Occipital lobe (tissue), 2 donors: ENCODE results near the gene LPIN1. TPM values are rescaled to one million over a fixed set of nuclear protein-coding genes. Genes with fewer than 3 reads are reported as not detected.
"Not testable (repeated sequence)": the region's sequence is repeated elsewhere in the genome, so short reads cannot be mapped to it uniquely, and the experiment has no call there.

Source experiments
- DNase-seq: peaks from one replicate; lab custom pipeline; 2025; lab: John Stamatoyannopoulos, UW
- total RNA-seq: library from RNA; depleted of rRNA; stranded (reverse); fragments of >200 nt; gene quantifications from one replicate; pipeline ENCODE4 v1.2.3, GENCODE V29; 2014

The LPIN1 gene
- total RNA-seq, 1 donor from 2014 or later: 26.7 TPM

- no peak for DNase-seq
Measured at GRCh38 chr2:11744631-11745394, 1.6 kb upstream of the LPIN1 start.

DNA sequence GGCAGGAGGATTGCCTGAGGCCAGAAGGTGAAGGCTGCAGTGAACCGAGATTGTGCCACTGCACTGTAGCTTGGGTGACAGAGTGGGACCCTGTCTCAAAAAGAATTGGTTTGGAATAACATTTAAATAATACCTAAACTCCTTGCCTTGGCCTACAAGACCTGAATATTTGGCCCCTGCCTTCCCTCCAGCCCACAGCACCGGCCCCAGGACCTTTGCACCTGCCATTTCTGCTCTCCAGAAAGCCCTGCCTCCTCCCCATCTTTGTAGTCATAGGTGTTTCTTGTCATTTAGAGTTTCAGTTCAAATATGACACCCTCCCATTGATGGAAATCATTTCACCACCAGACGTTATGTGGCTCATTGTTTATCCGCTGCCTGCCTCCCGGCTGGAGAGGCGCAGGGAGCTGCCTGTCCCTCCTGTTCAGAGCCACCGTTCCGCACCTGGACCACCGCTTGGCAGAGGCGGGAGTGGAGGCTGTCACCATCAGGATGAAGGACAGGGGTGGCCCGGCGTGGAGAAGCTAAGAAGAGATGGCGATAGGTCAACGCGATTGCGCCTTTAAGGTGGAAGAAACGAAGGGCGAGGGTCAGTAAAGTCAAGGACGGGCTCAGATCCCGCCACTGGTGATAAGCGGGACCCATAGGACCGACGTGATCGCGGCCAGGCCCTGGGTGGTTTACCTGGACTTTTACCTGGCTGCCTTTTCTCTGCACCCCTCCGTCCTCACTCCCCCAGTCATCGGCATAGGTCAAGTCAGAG lies 638 bp upstream of the LPIN1 start:
- no peak for DNase-seq

DNA sequence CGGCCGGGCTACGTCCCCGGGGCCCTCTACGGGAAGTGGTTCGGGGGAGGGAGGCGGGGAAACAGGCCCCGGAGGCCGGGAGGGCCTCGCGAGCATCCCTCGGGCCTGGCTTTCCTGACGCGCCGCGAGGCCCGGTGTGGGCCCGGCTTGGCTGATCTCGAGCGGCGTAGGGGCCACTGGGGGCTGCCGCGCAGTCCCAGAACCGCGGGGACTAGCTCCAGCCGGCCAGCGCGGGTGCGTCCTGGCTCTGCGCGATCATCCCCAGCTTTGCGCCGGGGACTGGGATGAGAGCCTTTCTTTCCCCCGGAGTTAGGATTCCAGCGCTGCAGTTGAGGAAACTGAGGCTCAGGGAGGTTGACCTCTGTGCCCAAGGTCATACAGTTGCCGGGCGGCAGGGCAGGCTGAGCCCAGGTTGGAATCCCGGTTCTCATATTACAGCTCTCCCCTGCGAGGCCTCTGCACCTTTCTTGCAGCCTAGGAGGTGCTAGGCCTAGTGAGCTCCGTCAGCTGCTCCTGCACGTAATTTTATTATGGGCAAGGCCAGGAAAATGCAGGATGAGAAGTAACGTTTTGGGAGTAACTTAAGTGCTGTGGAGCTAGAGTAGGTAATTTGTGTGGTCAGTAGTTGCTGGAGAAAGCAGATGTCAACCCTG lies 501 bp downstream of the LPIN1 start:
- DNase-seq: no peak

DNA sequence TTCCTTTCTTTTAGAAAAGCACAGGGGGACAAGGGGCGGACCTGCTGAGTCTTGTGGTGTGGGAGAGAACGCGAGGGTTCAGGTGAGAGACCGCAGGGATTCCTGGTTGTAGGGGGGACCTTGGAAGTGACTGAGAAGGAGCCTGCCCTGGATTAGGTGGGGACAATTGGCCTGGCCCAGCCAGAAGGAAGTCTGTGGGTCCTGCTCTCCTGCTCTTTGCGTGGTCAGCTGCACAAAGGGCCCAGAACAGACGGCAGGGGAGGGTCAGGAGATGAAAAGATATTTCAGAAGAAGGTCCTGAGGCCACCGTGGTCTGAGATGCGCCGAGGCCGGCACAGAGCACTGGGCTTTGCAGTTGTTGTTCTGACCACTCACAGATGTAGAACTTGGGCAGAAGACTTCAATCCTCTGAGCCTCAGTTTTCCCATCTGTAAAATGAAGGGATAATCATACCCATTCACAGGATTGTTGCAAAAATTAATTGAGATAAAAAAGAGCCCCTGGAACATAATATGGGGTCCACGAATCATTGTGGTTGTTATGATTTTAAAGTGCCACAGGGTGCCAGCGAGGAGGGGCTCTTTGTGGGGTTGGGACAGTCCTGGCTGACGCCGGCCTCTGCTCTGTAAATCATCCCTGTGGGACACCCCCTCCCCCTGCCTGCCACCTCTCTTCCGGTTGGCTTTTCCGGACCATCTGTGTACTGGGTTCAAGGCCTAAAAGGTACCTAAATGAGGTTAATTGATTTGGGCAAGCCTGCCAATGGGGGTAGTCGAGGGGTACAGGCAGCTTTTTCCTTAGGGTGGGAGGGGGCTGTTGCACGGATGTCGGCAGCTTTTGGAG lies 1.8 kb downstream of the LPIN1 start:
- DNase-seq: no peak

GRCh38 chr2:11748861-11749645 lies 2.6 kb downstream of the LPIN1 start:
- DNase-seq: no peak

GRCh38 chr2:11749646-11750349 lies 3.4 kb downstream of the LPIN1 start:
- no peak for DNase-seq

DNA sequence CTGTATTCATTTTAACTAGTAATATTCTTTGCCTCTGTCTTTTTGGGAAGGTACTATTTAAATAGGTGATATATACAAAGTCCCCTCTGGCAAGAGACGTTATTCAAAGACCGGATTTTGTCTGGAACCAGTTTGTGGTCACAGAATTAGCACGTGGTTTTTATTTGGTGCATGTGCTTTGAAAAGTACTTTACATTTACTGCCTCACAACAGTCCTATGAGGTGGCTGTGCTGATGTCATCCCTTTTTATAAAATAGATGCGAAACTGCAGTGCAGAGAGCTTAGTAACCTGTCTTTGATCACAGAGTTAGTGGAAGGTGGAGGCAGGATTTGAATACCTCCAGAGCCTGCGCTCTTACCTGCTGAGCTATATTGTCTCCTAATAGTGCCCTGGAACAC lies 4.0 kb downstream of the LPIN1 start:
- no peak for DNase-seq

DNA sequence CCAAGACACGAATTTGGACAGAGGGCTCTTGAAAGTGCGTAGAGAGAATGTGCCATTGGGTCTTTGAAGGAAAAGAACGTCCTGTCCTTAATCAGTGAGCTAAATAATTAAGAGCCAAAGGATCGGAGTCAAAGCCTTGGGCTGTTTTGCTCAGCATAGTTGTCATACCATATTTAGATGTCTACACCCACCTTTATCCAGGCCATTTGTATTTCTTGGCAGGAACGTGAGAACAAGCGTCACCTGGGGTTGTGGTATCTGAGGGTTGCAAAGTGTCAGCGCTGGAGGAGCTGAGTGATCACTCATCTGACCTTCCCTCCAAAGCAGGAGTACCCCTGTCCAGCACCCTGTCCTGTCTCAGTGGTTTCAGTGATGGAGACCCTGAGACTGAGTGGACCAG lies 4.5 kb downstream of the LPIN1 start:
- no peak for DNase-seq

DNA sequence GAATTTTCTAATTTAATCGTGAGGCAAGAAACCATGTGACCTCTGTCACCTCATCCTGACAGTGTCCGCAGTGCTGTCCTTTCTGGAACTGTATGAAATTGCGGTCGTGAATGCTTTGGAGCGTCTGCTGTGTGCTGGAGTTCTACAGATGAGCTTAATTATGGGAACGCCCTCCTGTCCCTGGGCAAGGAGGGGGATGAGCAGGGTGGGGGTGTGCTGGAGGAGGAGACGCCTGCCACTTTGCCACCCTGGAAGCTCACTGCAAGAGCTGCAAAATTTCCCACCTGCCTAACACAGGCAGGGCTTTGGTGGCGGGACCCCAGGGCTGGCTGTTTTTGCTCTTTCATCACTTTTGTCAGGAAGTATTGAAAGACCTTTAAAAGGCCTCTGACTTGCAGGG lies 6.5 kb downstream of the LPIN1 start:
- DNase-seq: no peak

DNA sequence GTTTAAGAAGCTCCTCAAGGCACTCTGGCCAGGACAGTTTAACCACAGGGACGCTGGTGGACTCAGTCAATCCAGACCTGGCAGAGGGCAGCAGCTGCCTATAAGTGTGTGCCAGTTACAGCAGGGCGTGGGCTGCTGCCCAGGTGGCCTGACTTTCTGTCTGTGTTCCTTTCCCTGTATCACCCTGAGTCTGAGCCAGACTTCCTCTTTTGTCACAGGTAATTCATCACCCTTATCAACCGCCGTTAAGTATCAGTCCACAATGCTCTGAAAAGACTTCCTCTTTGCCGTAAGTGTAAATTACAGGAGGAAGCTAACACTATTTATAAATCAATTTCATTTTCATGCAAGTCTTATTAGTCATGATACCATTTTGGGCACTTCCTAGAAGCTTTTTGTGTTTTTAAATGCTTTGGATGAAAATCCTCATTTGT lies 7.0 kb downstream of the LPIN1 start:
- DNase-seq: no peak

DNA sequence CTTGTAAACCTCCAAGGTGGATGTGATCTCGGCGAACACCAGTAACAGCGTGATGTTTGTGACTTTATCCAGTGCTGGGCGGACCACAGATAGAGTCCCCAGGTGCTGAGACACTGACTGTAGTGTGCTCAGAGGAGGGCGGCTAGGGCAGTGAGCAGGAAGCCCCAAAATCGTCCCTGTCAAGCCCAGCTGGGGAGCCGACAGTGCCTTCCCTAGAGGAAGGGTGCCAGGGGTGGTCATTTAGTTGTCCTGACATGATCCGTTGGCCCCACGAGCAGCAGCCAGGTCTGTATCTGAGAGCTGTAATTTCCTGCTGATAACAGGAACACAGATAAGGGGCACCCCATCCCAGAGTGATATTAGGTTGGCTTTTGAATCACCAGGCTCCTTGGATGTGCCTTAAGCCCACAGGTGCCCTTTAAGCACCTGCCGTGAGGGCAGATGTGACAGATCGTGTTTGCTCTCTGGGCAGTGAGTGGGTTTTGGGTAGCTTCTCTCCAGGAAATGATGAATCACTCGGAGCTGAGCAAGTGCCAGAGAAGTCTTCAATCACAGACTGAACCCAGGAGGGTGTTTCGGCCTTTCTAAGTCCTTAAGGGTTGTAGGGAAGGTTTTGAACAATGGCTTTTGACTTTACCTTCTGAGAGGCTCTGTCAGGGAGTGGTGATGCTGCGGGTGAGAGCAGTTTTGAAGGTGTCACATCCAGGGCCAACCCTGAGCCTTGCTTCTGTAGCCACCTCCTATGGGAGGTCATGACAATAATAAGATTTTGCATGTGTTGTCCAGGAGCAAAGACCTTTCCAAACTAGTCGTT lies 7.7 kb downstream of the LPIN1 start:
- DNase-seq: no peak

GRCh38 chr2:11754700-11755015 lies 8.2 kb downstream of the LPIN1 start:
- DNase-seq: no peak

DNA sequence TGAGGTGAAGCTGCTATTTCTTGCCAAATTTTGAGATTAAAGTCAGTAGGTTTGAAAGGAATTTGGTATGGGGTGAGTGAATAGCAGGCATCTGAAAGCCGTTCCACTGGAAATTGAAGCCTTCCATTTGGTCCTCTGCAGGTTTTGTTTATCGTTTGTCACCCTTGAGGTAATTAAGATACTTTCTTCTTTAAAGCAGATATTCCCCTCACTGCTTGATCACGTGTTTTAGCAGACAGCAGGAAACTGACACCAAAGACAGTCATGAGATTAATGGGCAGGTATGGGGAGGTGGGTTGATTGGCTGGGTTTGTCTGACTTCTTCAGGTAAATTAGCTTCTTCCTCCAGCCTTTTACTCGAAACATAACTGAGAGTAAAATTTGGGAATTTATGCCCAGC lies 10.7 kb downstream of the LPIN1 start:
- no peak for DNase-seq

GRCh38 chr2:11758187-11758586 lies 11.8 kb downstream of the LPIN1 start:
- DNase-seq: no peak

DNA sequence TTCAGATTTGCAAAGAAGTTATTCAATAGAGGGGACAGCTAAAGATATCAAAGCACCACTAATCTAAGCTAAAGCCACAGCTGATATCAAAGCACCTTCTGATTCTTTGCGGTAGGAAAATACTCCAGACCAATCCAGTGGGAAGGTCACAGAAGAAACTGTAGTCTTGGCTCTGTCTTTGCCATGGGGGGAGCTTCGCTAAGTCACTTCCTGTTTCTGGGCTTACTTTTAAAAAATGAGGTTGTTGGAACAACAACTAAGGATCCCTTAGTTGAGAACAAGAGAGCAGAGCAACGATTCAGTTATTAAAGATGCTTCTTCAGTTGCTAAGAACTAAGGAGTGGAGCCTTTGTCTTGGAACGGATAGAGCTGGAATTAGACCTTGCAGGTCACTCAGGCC lies 12.2 kb downstream of the LPIN1 start:
- DNase-seq: no peak

DNA sequence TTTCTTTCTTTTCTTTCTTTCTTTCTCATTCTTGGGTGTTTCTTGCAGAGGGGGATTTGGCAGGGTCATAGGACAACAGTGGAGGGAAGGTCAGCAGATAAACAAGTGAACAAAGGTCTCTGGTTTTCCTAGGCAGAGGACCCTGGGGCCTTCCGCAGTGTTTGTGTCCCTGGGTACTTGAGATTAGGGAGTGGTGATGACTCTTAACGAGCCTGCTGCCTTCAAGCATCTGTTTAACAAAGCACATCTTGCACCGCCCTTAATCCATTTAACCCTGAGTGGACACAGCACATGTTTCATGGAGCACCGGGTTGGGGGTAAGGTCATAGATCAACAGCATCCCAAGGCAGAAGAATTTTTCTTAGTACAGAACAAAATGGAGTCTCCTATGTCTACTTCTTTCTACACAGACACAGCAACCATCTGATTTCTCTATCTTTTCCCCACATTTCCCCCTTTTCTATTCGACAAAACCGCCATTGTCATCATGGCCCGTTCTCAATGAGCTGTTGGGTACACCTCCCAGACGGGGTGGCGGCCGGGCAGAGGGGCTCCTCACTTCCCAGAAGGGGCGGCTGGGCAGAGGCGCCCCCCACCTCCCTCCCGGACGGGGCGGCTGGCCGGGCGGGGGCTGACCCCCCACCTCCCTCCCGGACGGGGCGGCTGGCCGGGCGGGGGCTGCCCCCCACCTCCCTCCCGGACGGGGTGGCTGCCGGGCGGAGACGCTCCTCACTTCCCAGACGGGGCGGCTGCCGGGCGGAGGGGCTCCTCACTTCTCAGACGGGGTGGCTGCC lies 12.9 kb downstream of the LPIN1 start:
- not testable (repeated sequence) for DNase-seq

DNA sequence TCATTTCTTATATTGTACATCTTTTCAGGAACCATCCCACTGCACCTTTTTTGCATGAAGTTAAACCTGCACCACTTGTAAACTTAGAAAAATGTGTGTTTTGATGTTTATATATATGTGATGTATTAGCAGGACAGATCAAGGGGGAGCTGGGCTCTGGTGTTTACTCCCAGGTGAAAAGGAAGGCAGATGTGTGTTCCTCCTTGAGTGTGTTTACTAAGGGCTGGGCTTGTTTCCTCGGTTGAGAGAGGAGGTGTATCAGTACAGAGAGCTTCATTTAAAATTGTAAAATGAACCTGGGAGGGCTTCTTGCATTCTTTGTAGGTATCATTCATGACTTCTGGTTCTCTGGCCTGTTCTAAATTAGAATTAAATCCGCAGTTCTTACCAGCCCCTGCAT lies 14.8 kb downstream of the LPIN1 start:
- DNase-seq: no peak

DNA sequence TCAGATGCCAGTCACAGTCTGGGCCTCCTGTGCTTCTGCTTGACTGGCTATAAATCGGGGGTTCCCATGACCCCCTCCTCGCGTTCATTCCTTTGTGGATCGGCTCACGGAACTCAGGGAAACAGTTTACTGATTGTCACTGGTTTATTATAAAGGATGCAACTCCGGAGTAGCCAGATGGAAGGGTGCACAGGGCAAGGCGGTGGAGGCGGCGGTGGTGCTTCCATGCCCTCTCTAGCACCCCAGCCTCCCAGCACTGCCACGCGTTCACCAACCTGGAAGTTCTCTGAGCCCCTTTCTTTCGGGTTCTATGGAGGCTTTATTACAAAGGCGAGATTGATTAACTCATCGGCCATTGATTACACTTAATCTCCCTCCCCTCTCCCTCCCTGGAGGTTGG lies 15.6 kb downstream of the LPIN1 start:
- no peak for DNase-seq
